Vagina (tissue), 2 donors: ENCODE results near the gene B4GALT3.

Experiments
- CTCF ChIP-seq, 3 experiments: fragments of 450-650 bp in 2 of 3; fragments of 200-600 bp in 1 of 3; sonication (generic) in 1 of 3; IDR thresholded peaks; one replicate each; pipeline ENCODE4 v1.5.1; 2017 to 2019; ENCODE audit warnings: antibody characterized with exemption in 3 of 3, mild to moderate bottlenecking in 2 of 3, moderate library complexity in 2 of 3
- POLR2A ChIP-seq, 2 donors: fragments of 450-650 bp; IDR thresholded peaks; one replicate each; pipeline ENCODE4 v1.6.1; 2017; ENCODE audit warnings: antibody characterized with exemption in 2 of 2, mild to moderate bottlenecking in 2 of 2, moderate library complexity in 2 of 2

- TF ChIP-seq CTCF (IDR thresholded peaks at IDR 0.05) (no peak), POLR2A (IDR thresholded peaks at IDR 0.05) (peak in 1 of 2 donors; percentile 26)
Observed at GRCh38 chr1:161207173-161207572, 29.9 kb upstream of the B4GALT3 start.
